Thyroid gland (tissue), 4 donors: ENCODE results near the gene SPON1.

Experiments
- POLR2A ChIP-seq, 2 donors: fragments of 450-650 bp; IDR thresholded peaks; one replicate each; pipeline ENCODE4 v1.6.1; 2017; ENCODE audit warnings: antibody characterized with exemption in 2 of 2, mild to moderate bottlenecking in 2 of 2, moderate library complexity in 1 of 2
- TF ChIP-seq, protein P1 (sequence below), 6 experiments: fragments of 200-600 bp in 3 of 6; fragments of 450-650 bp in 3 of 6; sonication (generic) in 3 of 6; IDR thresholded peaks; one replicate each; pipeline ENCODE4 v1.5.1; 2016 to 2019; ENCODE audit warnings: antibody characterized with exemption in 6 of 6, mild to moderate bottlenecking in 2 of 6, inconsistent platforms in 1 of 6, moderate library complexity in 1 of 6

DNA sequence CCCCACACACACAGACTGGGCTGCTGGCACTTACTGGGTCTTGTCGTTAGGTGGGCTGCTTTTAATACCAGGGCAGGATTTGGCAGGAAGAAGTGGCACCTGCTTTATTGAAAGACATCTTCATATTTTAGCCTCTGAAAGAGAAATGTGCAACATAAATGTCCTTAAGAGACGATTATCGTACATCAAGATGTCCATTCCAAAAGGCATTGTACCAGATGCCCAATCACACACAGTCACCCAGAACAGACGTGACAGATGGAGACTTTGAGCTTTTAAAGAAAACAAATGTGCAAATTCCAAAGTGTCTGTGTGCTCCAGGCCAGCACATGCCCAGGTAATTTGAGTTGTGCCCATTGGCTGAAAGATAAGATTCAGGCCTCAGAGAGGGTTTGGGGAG lies 240.8 kb downstream of the SPON1 start:
- TF ChIP-seq, protein P1, sequence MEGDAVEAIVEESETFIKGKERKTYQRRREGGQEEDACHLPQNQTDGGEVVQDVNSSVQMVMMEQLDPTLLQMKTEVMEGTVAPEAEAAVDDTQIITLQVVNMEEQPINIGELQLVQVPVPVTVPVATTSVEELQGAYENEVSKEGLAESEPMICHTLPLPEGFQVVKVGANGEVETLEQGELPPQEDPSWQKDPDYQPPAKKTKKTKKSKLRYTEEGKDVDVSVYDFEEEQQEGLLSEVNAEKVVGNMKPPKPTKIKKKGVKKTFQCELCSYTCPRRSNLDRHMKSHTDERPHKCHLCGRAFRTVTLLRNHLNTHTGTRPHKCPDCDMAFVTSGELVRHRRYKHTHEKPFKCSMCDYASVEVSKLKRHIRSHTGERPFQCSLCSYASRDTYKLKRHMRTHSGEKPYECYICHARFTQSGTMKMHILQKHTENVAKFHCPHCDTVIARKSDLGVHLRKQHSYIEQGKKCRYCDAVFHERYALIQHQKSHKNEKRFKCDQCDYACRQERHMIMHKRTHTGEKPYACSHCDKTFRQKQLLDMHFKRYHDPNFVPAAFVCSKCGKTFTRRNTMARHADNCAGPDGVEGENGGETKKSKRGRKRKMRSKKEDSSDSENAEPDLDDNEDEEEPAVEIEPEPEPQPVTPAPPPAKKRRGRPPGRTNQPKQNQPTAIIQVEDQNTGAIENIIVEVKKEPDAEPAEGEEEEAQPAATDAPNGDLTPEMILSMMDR (IDR thresholded peaks at IDR 0.05) = no peak
- TF ChIP-seq POLR2A (IDR thresholded peaks at IDR 0.05) = no peak
